SK-N-SH (cell line): Measurements from ENCODE around the gene CNNM3. TPM values are rescaled to one million over a fixed set of nuclear protein-coding genes. Genes with fewer than 3 reads are reported as not detected.

ENCODE experiments used
- CTCF ChIA-PET: fragments of 300-600, 350-600 bp; formaldehyde crosslinking; extraction: SDS; loops from one replicate; lab custom pipeline; 2021; lab: Yijun Ruan, JAX
- POLR2A ChIA-PET: fragments of 350-600 bp; sonication (Branson Sonifier 250); formaldehyde crosslinking; extraction: SDS; loops from one replicate; lab custom pipeline; 2020; ENCODE audit warnings: antibody characterized with exemption, inconsistent platforms; lab: Yijun Ruan, JAX
- DNase-seq: peaks from one replicate; pipeline ENCODE4 v3.0.0; 2012
- H2AFZ ChIP-seq: fragments of 200-600 bp; sonication (generic); 2 replicates; pipeline ENCODE4 v1.8.1; 2016; ENCODE audit warnings: antibody characterized with exemption, mild to moderate bottlenecking, low read depth
- H3F3A ChIP-seq: fragments of 200-600 bp; sonication (generic); replicated peaks from 2 replicates; pipeline ENCODE3; 2016; ENCODE audit warnings: antibody characterized with exemption, mild to moderate bottlenecking; ENCODE audit not compliant: insufficient read depth
- H3K27ac ChIP-seq, 2 experiments: fragments of 200-500 bp in 1 of 2; fragments of 200-600 bp in 1 of 2; sonication (Bioruptor generic) in 1 of 2; sonication (generic), shearing (Covaris generic) in 1 of 2; 2 replicates each; pipeline versions ENCODE4 v1.5.1 to v1.6.1; 2014 to 2016; ENCODE audit warnings: low read depth in 2 of 2, inconsistent platforms in 1 of 2, low read length in 1 of 2, mild to moderate bottlenecking in 1 of 2, mixed read lengths in 1 of 2
- H3K27me3 ChIP-seq: fragments of 200-600 bp; sonication (generic), shearing (Covaris generic); 2 replicates; pipeline ENCODE4 v1.6.1; 2016; ENCODE audit warnings: mixed run types; ENCODE audit not compliant: insufficient read depth
- H3K36me3 ChIP-seq, 2 experiments: fragments of 200-500 bp in 1 of 2; fragments of 200-600 bp in 1 of 2; sonication (Bioruptor generic) in 1 of 2; sonication (generic) in 1 of 2; replicated peaks in 1 of 2; 2 replicates each; pipeline versions ENCODE3 to v1.5.1; 2014 to 2016; ENCODE audit warnings: low read length in 1 of 2, mild to moderate bottlenecking in 1 of 2; ENCODE audit not compliant: insufficient read depth in 2 of 2, control insufficient read depth in 1 of 2
- H3K4me1 ChIP-seq, 2 experiments: fragments of 200-500 bp in 1 of 2; fragments of 200-600 bp in 1 of 2; sonication (Bioruptor generic) in 1 of 2; sonication (generic), shearing (Covaris generic) in 1 of 2; 2 replicates each; pipeline versions ENCODE4 v1.5.1 to v1.6.1; 2014 to 2016; ENCODE audit warnings: low read depth in 1 of 2, low read length in 1 of 2, mixed run types in 1 of 2; ENCODE audit not compliant: insufficient read depth in 2 of 2, control insufficient read depth in 1 of 2
- H3K4me2 ChIP-seq: fragments of 200-600 bp; sonication (generic), shearing (Covaris generic); 2 replicates; pipeline ENCODE4 v1.6.1; 2017; ENCODE audit warnings: mixed run types
- H3K4me3 ChIP-seq, 2 experiments: fragments of 200-500 bp in 1 of 2; fragments of 200-600 bp in 1 of 2; sonication (Bioruptor generic) in 1 of 2; sonication (generic), shearing (Covaris generic) in 1 of 2; 2 replicates each; pipeline versions ENCODE4 v1.5.1 to v1.8.1; 2014 to 2016; ENCODE audit warnings: low read depth in 2 of 2, inconsistent platforms in 1 of 2, low read length in 1 of 2, mild to moderate bottlenecking in 1 of 2, mixed read lengths in 1 of 2, moderate library complexity in 1 of 2
- H3K79me2 ChIP-seq: fragments of 200-600 bp; sonication (generic); 2 replicates; pipeline ENCODE4 v1.8.1; 2017; ENCODE audit warnings: mild to moderate bottlenecking; ENCODE audit not compliant: insufficient read depth
- H3K9ac ChIP-seq: fragments of 200-600 bp; sonication (generic); 2 replicates; pipeline ENCODE4 v1.6.1; 2017; ENCODE audit warnings: mixed run types
- H3K9me2 ChIP-seq: fragments of 200-600 bp; sonication (generic); 2 replicates; pipeline ENCODE4 v1.6.1; 2017; ENCODE audit warnings: mixed run types
- H3K9me3 ChIP-seq: fragments of 200-600 bp; sonication (generic); 2 replicates; pipeline ENCODE4 v1.6.1; 2017; ENCODE audit warnings: mixed run types, mild to moderate bottlenecking, moderate library complexity
- H4K20me1 ChIP-seq: fragments of 200-600 bp; sonication (generic); 2 replicates; pipeline ENCODE4 v1.6.1; 2017; ENCODE audit warnings: mild to moderate bottlenecking, mixed run types; ENCODE audit not compliant: insufficient read depth
- CHD2 ChIP-seq: fragments of 150-350 bp; IDR thresholded peaks from 2 replicates; pipeline ENCODE4 v1.6.1; 2018; ENCODE audit warnings: low read length; ENCODE audit not compliant: partially characterized antibody
- EP300 ChIP-seq, 2 experiments: IDR thresholded peaks; 2 replicates each; pipeline versions ENCODE4 v1.4.0 to v1.6.1; 2012; ENCODE audit warnings: borderline replicate concordance in 1 of 2, low read depth in 1 of 2, low read length in 1 of 2
- EZH2phosphoT487 ChIP-seq: fragments of 200-600 bp; sonication (generic); IDR thresholded peaks from 2 replicates; pipeline ENCODE4 v1.6.1; 2017; ENCODE audit warnings: low read depth, mixed run types, mild to moderate bottlenecking, antibody characterized with exemption, moderate library complexity, borderline replicate concordance
- FOXM1 ChIP-seq: IDR thresholded peaks from 2 replicates; pipeline ENCODE4 v1.4.0; 2012; ENCODE audit warnings: low read depth, mild to moderate bottlenecking
- MEF2A ChIP-seq: IDR thresholded peaks from 2 replicates; pipeline ENCODE4 v1.4.0; 2012; ENCODE audit warnings: low read depth, borderline replicate concordance
- NRF1 ChIP-seq: IDR thresholded peaks from 2 replicates; pipeline ENCODE4 v1.6.1; 2012; ENCODE audit warnings: low read depth, mild to moderate bottlenecking, low read length
- POLR2AphosphoS5 ChIP-seq: IDR thresholded peaks from 2 replicates; pipeline ENCODE4 v1.6.1; 2012; ENCODE audit warnings: low read depth, low read length
- TCF12 ChIP-seq: IDR thresholded peaks from 2 replicates; pipeline ENCODE4 v1.4.0; 2012
- YY1 ChIP-seq: IDR thresholded peaks from 2 replicates; pipeline ENCODE4 v1.4.0; 2012; ENCODE audit warnings: low read depth, mild to moderate bottlenecking
- WGBS: methylation state at CpG from one replicate; pipeline ENCODE4 v1.1.6; 2017; ENCODE audit warnings: low lambda C conversion rate; 5-methylcytosine and 5-hydroxymethylcytosine counted together
- polyA plus RNA-seq, 3 experiments: library from polyadenylated mRNA; depleted of rRNA; stranded (reverse); fragments of >200 nt; gene quantifications; 2 replicates each; pipeline ENCODE4 v1.2.3, GENCODE V29; 2012
- TF ChIP-seq, protein P1 (sequence below): IDR thresholded peaks from 2 replicates; pipeline ENCODE4 v1.6.1; 2012; ENCODE audit warnings: mild to moderate bottlenecking, low read depth, low read length, moderate library complexity
- TF ChIP-seq, protein P2 (sequence below): IDR thresholded peaks from 2 replicates; pipeline ENCODE4 v1.4.0; 2012; ENCODE audit warnings: low read depth, borderline replicate concordance
- TF ChIP-seq, protein P3 (sequence below): fragments of 150-350 bp; IDR thresholded peaks from 2 replicates; pipeline ENCODE4 v1.6.1; 2016; ENCODE audit warnings: mild to moderate bottlenecking, low read depth, low read length

CNNM3 gene
- polyA plus RNA-seq, 1 of the 3 experiments (the other 2 are of a cell fraction), result 14.7 TPM

DNA sequence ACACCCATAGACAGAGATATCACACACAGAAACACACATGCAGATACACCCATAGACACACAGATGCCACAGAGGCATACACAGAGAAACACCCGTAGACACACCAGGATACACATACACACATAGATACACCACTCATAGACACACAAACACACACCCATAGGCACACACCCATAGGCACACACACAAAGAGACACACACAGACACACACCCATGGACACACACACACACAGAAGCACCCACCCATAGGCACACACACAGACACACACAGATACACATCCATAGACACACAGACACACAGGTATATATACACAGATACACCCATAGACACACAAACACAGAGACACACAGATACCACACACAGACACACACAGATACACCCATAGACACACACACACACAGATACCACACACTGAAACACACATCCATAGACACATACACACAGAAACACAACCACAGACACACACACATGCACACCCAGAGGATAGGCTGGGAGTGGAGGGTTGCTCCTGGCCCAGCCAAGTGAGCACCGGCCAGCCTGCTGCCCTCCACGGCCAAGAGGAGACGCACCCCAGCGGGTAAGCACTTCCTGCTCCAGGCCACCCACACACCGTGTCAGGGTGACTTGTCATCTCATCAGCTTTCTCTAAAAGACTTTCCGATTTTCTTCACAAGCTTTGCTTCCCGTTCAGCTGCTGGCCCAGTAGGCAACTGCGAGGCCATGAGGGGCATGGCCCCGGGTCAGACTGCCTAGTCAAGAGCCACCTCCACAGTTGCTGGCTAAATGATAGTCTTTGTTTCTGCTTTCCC, 14.1 kb upstream of the CNNM3 start:
- Histone ChIP-seq H3K4me2 (no peak overlapping the region), H3F3A (no peaks in the 10 kb centered on the region), H2AFZ (no peak overlapping the region), H3K9me2 (no peaks in the 10 kb centered on the region), H4K20me1 (no peaks in the 10 kb centered on the region), H3K36me3 (no peaks in the 10 kb centered on the region), H3K9me3 (no peaks in the 10 kb centered on the region), H3K79me2 (no peaks in the 10 kb centered on the region), H3K4me3 (no peak overlapping the region), H3K27ac (no peak overlapping the region), H3K9ac (no peak overlapping the region), H3K27me3 (no peaks in the 10 kb centered on the region), H3K4me1 (peaks cover 0 to 12% of the 10 kb centered on the region in 2 experiments; a peak in 1 of 4 replicates)
- peak; percentile 8 for DNase-seq
- TF ChIP-seq, protein P1, sequence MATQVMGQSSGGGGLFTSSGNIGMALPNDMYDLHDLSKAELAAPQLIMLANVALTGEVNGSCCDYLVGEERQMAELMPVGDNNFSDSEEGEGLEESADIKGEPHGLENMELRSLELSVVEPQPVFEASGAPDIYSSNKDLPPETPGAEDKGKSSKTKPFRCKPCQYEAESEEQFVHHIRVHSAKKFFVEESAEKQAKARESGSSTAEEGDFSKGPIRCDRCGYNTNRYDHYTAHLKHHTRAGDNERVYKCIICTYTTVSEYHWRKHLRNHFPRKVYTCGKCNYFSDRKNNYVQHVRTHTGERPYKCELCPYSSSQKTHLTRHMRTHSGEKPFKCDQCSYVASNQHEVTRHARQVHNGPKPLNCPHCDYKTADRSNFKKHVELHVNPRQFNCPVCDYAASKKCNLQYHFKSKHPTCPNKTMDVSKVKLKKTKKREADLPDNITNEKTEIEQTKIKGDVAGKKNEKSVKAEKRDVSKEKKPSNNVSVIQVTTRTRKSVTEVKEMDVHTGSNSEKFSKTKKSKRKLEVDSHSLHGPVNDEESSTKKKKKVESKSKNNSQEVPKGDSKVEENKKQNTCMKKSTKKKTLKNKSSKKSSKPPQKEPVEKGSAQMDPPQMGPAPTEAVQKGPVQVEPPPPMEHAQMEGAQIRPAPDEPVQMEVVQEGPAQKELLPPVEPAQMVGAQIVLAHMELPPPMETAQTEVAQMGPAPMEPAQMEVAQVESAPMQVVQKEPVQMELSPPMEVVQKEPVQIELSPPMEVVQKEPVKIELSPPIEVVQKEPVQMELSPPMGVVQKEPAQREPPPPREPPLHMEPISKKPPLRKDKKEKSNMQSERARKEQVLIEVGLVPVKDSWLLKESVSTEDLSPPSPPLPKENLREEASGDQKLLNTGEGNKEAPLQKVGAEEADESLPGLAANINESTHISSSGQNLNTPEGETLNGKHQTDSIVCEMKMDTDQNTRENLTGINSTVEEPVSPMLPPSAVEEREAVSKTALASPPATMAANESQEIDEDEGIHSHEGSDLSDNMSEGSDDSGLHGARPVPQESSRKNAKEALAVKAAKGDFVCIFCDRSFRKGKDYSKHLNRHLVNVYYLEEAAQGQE, result no peak
- no peak for TF ChIP-seq POLR2AphosphoS5
- no peak for TF ChIP-seq CHD2
- TF ChIP-seq TCF12, result no peak
- no peak for TF ChIP-seq NRF1
- ChIA-PET POLR2A (no interaction called here), CTCF (interaction anchor here (0.6 to 4.1 kb wide), 8 partner anchors 13 to 42 kb away, joined by 3 to 31 read pairs (median 8); partner anchors contain the start of genes CNNM3 and CNNM4)
- 80% methylated on average over 5 of the region's 10 CpGs for WGBS

DNA sequence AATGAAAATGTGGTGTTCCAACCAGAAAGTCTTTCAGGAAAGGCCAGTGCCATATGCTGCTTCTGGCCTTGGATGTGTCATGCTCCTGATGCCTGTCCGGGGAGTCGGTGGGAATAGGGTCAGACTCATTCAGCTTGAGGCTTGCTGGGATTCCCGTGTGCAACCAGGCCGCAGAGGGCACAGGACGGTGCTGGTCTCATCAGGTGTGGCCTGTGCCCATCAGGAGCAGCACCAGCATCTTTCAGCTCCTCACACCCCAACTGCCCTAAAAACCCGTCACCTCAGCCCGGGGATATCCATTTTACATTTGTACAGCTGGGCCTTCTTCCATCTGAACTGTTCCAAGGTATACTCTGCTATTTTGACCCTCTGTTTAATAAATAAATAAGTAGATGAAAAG, 13.3 kb upstream of the CNNM3 start:
- no peaks in the 10 kb centered on the region for H3K79me2 ChIP-seq
- no peaks in the 10 kb centered on the region for H3K9me2 ChIP-seq
- H3K27ac ChIP-seq, result no peak overlapping the region
- peak; percentile 7 for DNase-seq
- no peak overlapping the region for H3K9ac ChIP-seq
- POLR2A ChIA-PET, result no interaction called here
- no peaks in the 10 kb centered on the region for H3K36me3 ChIP-seq
- 79% methylated on average over 5 of the region's 7 CpGs for WGBS
- no peaks in the 10 kb centered on the region for H3F3A ChIP-seq
- H2AFZ ChIP-seq, result no peak overlapping the region
- no peaks in the 10 kb centered on the region for H3K9me3 ChIP-seq
- no peak overlapping the region for H3K4me2 ChIP-seq
- no peak overlapping the region for H3K4me3 ChIP-seq
- CTCF ChIA-PET, result interaction anchor here (1.8 to 2.2 kb wide), 2 partner anchors 14 to 39 kb away, joined by 7 to 8 read pairs; partner anchors contain the start of gene CNNM3
- no peak for TF ChIP-seq FOXM1
- TF ChIP-seq EZH2phosphoT487, result no peak
- TF ChIP-seq, protein P2, sequence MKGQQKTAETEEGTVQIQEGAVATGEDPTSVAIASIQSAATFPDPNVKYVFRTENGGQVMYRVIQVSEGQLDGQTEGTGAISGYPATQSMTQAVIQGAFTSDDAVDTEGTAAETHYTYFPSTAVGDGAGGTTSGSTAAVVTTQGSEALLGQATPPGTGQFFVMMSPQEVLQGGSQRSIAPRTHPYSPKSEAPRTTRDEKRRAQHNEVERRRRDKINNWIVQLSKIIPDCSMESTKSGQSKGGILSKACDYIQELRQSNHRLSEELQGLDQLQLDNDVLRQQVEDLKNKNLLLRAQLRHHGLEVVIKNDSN, result no peak
- TF ChIP-seq YY1, result no peak
- TF ChIP-seq, protein P3, sequence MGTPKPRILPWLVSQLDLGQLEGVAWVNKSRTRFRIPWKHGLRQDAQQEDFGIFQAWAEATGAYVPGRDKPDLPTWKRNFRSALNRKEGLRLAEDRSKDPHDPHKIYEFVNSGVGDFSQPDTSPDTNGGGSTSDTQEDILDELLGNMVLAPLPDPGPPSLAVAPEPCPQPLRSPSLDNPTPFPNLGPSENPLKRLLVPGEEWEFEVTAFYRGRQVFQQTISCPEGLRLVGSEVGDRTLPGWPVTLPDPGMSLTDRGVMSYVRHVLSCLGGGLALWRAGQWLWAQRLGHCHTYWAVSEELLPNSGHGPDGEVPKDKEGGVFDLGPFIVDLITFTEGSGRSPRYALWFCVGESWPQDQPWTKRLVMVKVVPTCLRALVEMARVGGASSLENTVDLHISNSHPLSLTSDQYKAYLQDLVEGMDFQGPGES, result no peak
- TF ChIP-seq EP300 (IDR thresholded peaks at IDR 0.05; ENCODE audit: borderline replicate concordance in 1 of 2, low read depth in 1 of 2, low read length in 1 of 2), result no peak
- no peak for TF ChIP-seq MEF2A
- TF ChIP-seq TCF12, result no peak
- no peaks in the 10 kb centered on the region for H3K27me3 ChIP-seq
- H3K4me1 ChIP-seq, result peaks cover 0 to 12% of the 10 kb centered on the region in 2 experiments; a peak in 1 of 4 replicates
- H4K20me1 ChIP-seq, result no peaks in the 10 kb centered on the region
